Adrenal gland (tissue), 12 donors: ENCODE data around the gene MUC20. TPM values are rescaled to one million over a fixed set of nuclear protein-coding genes. Genes with fewer than 3 reads are reported as not detected.

Experiments used
- DNase-seq, 7 donors: peaks; one replicate each; pipeline ENCODE4 v3.0.0-alpha.2; 2019 to 2020
- H3K27ac ChIP-seq, 5 donors: fragments of 200-600 bp; sonication (generic) in 4 of 5; 1 replicate in 3 of 5; 2 replicates in 2 of 5; pipeline versions ENCODE4 v1.5.1 to v1.8.0; 2016 to 2020; ENCODE audit warnings: mild to moderate bottlenecking in 1 of 5
- H3K27me3 ChIP-seq: fragments of 200-600 bp; 2 replicates; pipeline ENCODE4 v1.8.0; 2021
- H3K36me3 ChIP-seq, 2 donors: fragments of 200-600 bp; replicated peaks in 1 of 2; 1 replicate in 1 of 2; 2 replicates in 1 of 2; pipeline versions ENCODE4 v1.5.1 to v1.8.0; 2018 to 2022
- H3K4me1 ChIP-seq, 2 donors: fragments of 200-600 bp; replicated peaks in 1 of 2; 1 replicate in 1 of 2; 2 replicates in 1 of 2; pipeline versions ENCODE4 v1.5.1 to v1.8.0; 2018 to 2021
- H3K4me3 ChIP-seq, 4 donors: fragments of 200-600 bp; sonication (generic) in 3 of 4; one replicate each; pipeline ENCODE4 v1.5.1; 2016 to 2018
- H3K9me3 ChIP-seq, 3 donors: fragments of 200-600 bp; sonication (generic) in 1 of 3; replicated peaks in 1 of 3; 1 replicate in 2 of 3; 2 replicates in 1 of 3; pipeline versions ENCODE4 v1.5.1 to v1.8.0; 2016 to 2021
- POLR2A ChIP-seq, 2 donors: fragments of 450-650 bp; IDR thresholded peaks; one replicate each; pipeline ENCODE4 v1.6.1; 2017; ENCODE audit warnings: antibody characterized with exemption in 2 of 2, mild to moderate bottlenecking in 2 of 2, moderate library complexity in 1 of 2
- WGBS, 4 donors: extraction: QIAGEN DNeasy Blood & Tissue Kit in 2 of 4; methylation state at CpG; one replicate each; pipeline versions ENCODE4 v1.1.5 to v1.1.7; 2013 to 2017; 5-methylcytosine and 5-hydroxymethylcytosine counted together
- intact Hi-C, 2 donors: fragments of 100-400 bp; cut with DNase I; formaldehyde crosslinking; loops; one replicate each; pipeline versions ENCODE4 v1.14.1 to v1.15.0; 2022 to 2023
- polyA plus RNA-seq, 3 donors: library from polyadenylated mRNA; stranded (reverse); fragments of 200-250 nt in 2 of 3; fragments of 350-450 nt in 1 of 3; fragmentation: Illumina TruSeq in 1 of 3; extraction: RNeasy Lipid Tissue Mini Kit (QIAGEN cat#74804) in 1 of 3; gene quantifications; one replicate each; pipeline ENCODE4 v1.2.3, GENCODE V29; 2013 to 2014
- total RNA-seq, 9 donors: library from RNA; depleted of rRNA in 4 of 9; stranded (reverse); fragments of >200 nt in 4 of 9; fragments of 120-200 nt in 1 of 9; fragmentation: NEBNext Ultra II Directional in 1 of 9; extraction: Animal tissue kit (Norgen Biotek cat#: 25700) in 1 of 9; gene quantifications; one replicate each; pipeline versions ENCODE4 v1.1.0 to v1.2.4, GENCODE V29; 2013 to 2023
- TF ChIP-seq, protein P1 (sequence below), 6 experiments: fragments of 450-650 bp in 4 of 6; fragments of 200-600 bp in 2 of 6; sonication (generic) in 1 of 6; IDR thresholded peaks; 1 replicate in 5 of 6; 2 replicates in 1 of 6; pipeline versions ENCODE4 v1.5.1 to v1.8.0; 2016 to 2021; ENCODE audit warnings: antibody characterized with exemption in 6 of 6, mild to moderate bottlenecking in 2 of 6, moderate library complexity in 1 of 6
- donor health status: healthy with polysubstance abuse.
- donor health status: Bipolar disorder and iron deficiency.
- donor health status: DM: yes; HTN: yes; CAD: no.
- donor health status: DM: no; HTN: no; CAD: no.
- donor health status: DM: no; HTN: no; CAD: no.
- donor health status: DM: yes; HTN: yes; CAD: no.

Gene MUC20
- total and polyA plus RNA-seq, 12 donors = 0.78 to 20.2 (median 3.0) TPM

DNA sequence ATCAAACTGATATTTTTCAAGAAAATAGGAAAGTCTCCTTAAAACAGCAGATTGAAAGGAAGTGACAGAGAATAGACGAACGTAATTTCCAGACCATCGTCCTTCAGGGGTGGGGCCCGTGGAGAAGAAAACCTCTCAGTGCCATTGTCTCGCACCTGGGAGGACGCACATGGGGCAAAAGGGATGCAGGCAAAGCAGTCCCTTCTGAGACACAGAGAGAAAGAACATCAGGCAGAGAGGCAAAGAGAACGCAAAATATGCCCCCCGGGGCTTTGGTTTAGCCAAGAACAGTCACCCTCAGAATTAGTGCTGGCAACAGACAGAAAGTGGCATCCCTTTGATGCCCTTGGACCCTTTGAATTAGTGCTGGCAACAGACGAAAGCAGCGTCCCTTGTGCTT is 37.0 kb downstream of the MUC20 start:
- H3K4me3 ChIP-seq = no peak overlapping the region
- no peaks in the 10 kb centered on the region for H3K9me3 ChIP-seq
- TF ChIP-seq, protein P1, sequence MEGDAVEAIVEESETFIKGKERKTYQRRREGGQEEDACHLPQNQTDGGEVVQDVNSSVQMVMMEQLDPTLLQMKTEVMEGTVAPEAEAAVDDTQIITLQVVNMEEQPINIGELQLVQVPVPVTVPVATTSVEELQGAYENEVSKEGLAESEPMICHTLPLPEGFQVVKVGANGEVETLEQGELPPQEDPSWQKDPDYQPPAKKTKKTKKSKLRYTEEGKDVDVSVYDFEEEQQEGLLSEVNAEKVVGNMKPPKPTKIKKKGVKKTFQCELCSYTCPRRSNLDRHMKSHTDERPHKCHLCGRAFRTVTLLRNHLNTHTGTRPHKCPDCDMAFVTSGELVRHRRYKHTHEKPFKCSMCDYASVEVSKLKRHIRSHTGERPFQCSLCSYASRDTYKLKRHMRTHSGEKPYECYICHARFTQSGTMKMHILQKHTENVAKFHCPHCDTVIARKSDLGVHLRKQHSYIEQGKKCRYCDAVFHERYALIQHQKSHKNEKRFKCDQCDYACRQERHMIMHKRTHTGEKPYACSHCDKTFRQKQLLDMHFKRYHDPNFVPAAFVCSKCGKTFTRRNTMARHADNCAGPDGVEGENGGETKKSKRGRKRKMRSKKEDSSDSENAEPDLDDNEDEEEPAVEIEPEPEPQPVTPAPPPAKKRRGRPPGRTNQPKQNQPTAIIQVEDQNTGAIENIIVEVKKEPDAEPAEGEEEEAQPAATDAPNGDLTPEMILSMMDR (IDR thresholded peaks at IDR 0.05) = no peak
- TF ChIP-seq POLR2A (IDR thresholded peaks at IDR 0.05) = no peak
- no peaks in the 10 kb centered on the region for H3K36me3 ChIP-seq
- 46 to 63% (median 49%) methylated on average over 10 of the region's 10 CpGs for WGBS, 4 donors
- H3K27ac ChIP-seq = no peak overlapping the region
- no peaks in the 10 kb centered on the region for H3K4me1 ChIP-seq
- DNase-seq = peak in 1 of 7 donors; percentile 5
- intact Hi-C loops = no loop called here
- H3K27me3 ChIP-seq = peaks cover 5% of the 10 kb centered on the region

DNA sequence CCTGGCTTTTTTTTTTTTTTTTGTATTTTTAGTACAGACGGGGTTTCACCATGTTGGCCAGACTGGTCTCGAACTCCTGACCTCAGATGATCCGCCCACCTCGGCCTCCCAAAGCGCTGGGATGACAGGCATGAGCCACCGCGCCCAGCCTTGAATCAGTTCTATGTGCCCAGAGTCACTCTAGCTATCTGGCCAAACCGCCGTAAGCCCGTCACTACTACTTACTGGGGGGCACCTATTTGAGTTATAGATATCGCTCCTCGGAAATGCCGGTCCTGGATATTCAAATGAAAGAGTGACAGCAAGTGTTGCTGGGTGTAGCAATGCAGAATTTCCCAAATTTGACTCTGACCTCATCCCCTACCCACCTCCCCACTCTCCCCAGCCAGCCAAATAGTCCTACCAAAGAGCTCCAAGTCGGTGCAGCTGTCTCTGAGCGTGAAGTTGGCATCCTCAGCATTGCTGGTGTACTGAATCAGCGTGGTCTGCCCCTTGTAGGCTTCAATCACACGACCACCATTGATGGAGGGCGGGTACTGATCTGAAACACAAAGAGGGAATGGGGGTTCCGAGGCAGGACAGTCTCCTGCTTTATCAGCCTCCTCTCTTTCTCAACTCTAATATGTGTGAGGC is 38.1 kb downstream of the MUC20 start:
- TF ChIP-seq POLR2A (IDR thresholded peaks at IDR 0.05) = no peak
- TF ChIP-seq, protein P1 (IDR thresholded peaks at IDR 0.05) = no peak
- WGBS, 4 donors = 78 to 88% (median 82%) methylated on average over 19 of the region's 19 CpGs
- H3K4me1 ChIP-seq = no peaks in the 10 kb centered on the region
- H3K36me3 ChIP-seq = no peaks in the 10 kb centered on the region
- H3K9me3 ChIP-seq = no peaks in the 10 kb centered on the region
- intact Hi-C loops = no loop called here
- peaks cover 5% of the 10 kb centered on the region for H3K27me3 ChIP-seq
- DNase-seq = peak in 1 of 7 donors; percentile 6
- H3K27ac ChIP-seq = no peak overlapping the region
- H3K4me3 ChIP-seq = no peak overlapping the region

DNA sequence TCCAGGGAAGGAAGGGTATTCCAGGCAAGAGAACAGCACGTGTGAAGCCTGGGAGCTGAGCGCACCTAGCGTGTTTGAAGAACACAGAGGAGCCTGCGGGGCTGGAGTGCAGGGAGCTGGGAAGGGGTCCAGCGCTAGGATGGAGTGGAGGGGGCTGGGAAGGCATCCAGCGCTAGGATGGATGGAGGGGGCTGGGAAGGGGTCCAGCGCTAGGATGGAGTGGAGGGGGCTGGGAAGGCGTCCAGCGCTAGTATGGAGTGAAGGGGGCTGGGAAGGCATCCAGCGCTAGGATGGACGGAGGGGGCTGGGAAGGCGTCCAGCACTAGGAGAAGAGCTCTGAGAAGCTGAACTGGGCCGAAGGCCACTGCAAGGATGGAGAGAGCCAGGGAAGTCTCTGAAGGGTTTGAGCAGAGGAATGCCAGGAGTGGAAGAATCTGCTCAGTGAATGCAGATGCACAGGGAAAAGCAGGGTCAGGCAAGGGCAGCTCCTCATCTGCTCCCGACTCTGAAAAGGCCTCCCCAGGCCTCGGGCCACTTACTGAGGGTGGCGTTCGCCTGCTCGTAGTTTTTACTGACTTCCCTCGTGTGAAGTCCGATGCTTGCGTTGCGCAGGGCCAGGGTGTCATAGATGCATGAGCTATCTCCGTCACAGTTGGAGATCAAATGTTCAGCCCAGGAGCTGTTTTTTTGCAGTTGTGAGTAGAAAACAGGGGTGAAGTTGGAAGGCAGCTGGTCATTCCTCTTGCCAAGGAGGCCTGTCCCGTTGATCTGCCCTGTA is 39.8 kb downstream of the MUC20 start:
- peak in 1 of 7 donors; percentile 13 for DNase-seq
- Histone ChIP-seq H3K36me3 (no peaks in the 10 kb centered on the region), H3K4me1 (no peaks in the 10 kb centered on the region), H3K27ac (no peak overlapping the region), H3K9me3 (no peaks in the 10 kb centered on the region), H3K27me3 (peaks cover 5% of the 10 kb centered on the region), H3K4me3 (no peak overlapping the region)
- TF ChIP-seq, protein P1 (IDR thresholded peaks at IDR 0.05) = no peak
- TF ChIP-seq POLR2A (IDR thresholded peaks at IDR 0.05) = no peak
- 63 to 68% (median 64%) methylated on average over 22 to 24 of the region's 24 CpGs for WGBS, 4 donors
- intact Hi-C loops = no loop called here

DNA sequence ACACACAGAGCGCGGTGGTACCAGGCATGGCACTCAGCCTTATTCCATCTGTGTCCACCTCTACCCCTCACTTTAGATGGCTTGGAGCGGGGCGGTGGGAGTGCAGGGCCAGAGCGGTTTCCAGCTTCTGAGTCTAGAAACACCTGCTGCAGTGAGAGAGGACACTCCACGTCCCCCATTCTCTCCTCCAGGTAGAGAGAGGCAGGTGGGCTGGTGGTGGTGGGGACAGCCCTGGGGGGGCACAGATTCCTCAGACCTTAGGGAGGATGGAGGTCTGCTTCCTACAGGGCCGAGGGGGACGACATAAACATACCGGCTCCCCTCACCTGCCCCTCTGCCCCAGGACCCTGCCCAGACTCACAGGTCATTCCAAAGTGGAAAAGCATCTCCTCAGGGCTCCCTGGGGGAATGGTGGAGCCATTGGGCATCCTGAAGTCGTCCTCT is 40.4 kb downstream of the MUC20 start:
- Histone ChIP-seq H3K4me3 (no peak overlapping the region), H3K36me3 (no peaks in the 10 kb centered on the region), H3K4me1 (no peaks in the 10 kb centered on the region), H3K9me3 (no peaks in the 10 kb centered on the region), H3K27me3 (peaks cover 5% of the 10 kb centered on the region), H3K27ac (no peak overlapping the region)
- 76 to 100% (median 82%) methylated on average over 2 to 10 of the region's 10 CpGs for WGBS, 4 donors
- intact Hi-C loops = no loop called here
- peak in 1 of 7 donors; percentile 10 for DNase-seq
- TF ChIP-seq, protein P1 (IDR thresholded peaks at IDR 0.05) = no peak
- no peak for TF ChIP-seq POLR2A (IDR thresholded peaks at IDR 0.05)
